NCI-H524 (cell line): ENCODE results near the gene NUDC.
"Not testable (repeated sequence)": the region's sequence is repeated elsewhere in the genome, so short reads cannot be mapped to it uniquely, and the experiment has no call there.

Experiments used
- DNase-seq, 2 experiments: peaks; one replicate each; lab custom pipeline; 2025; lab: John Stamatoyannopoulos, UW

The NUDC gene

GRCh38 chr1:26951821-26952497 is 30.4 kb downstream of the NUDC start:
- DNase-seq, result no peak

GRCh38 chr1:26953374-26953773 is 31.8 kb downstream of the NUDC start:
- no peak for DNase-seq

- no peak for DNase-seq
Observed at GRCh38 chr1:26956321-26956720, 34.8 kb downstream of the NUDC start.

- no peak for DNase-seq
Observed at GRCh38 chr1:26957306-26957705, 35.8 kb downstream of the NUDC start.

DNA sequence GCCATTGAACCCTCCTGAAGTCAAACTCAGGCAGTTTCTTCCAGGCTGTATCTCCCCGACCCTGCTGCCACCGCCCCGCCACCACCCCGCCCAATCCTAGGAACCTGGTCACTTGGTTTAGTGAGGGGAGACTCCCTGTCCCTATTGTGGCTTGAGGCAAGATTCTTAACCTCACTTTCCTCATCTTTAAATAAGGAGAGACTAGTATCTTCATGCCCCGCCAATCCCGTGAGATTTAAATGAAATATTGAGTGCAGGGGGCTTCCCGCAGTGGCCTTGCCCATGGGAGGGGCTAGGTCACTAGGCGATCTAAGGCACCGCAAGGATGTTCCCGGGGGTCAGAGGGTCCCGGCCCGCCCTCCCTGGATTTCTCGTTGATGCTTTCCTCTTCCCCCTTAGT is 37.7 kb downstream of the NUDC start:
- no peak for DNase-seq

GRCh38 chr1:26959722-26960624 is 38.4 kb downstream of the NUDC start, which contains the start of gene KDF1:
TSS of gene KDF1 (minus strand) at chr1:26960468. CDS start at chr1:26952380, 8,088 bp downstream.
- DNase-seq, result no peak

GRCh38 chr1:26960625-26960966 is 39.1 kb downstream of the NUDC start:
- DNase-seq, result no peak

DNA sequence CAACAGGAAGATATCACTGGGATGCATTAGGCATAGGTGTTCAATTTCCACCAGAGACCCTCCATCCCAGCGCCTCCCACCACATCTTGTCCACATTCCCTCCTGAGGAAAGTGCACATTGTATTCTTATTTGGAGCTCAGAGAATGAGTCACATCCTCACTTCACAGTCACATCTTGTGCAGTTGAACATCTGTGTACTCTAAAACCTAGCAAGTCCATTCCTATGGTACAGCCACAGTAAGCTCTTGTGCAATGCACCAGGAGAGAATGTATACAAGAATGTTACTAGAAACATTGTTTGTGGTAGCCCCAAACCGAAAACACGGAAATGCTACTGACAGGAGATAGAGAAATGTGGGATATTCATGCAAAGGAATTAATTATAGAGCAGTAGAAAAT is 40.3 kb downstream of the NUDC start:
- DNase-seq, result no peak

GRCh38 chr1:26965213-26965612 is 43.7 kb downstream of the NUDC start:
- no peak for DNase-seq

GRCh38 chr1:26965628-26966027 is 44.1 kb downstream of the NUDC start:
- no peak for DNase-seq

DNA sequence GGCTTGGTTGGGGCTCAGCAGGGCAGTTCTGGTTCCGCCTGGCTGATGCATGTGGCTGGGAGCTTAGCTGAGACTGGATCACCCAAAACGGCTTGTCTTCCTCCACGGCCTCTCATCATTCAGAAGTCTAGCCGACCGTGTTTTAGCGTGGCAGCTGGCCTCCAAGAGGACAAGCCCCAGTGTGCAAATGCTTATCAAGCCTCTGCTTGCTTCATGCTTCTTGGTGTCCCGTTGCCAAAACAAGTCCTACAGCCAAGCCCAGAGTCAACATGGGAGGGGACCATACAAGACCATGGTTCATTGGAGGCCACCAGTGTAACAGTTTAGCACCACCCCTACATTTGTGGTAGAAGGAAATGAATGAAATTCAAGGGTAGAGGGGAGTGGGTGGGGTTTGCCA is 49.3 kb downstream of the NUDC start:
- peak; percentile 2 to 34 for DNase-seq

- no peak for DNase-seq
Observed at GRCh38 chr1:26971590-26971989, 50.0 kb downstream of the NUDC start.

- no peak for DNase-seq
Observed at GRCh38 chr1:26972390-26972789, 50.8 kb downstream of the NUDC start.

DNA sequence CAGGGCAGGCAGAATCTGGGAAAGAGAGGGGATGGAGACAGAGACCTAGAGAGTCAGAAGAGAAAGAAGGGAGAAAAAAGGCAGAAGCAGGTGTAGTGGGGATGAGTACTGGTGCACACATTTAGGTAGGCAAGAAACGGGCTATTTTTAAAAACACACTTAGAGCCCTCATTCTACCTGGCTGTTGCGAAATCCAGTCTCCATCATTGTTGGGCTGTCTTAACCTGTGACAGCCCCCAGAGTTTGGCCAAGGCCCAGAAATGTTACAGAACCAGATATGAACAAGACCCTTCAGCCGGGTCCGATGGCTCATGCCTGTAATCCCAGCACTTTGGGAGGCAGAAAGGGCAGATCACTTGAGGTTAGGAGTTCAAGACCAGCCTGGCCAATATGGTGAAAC is 51.3 kb downstream of the NUDC start:
- DNase-seq, result no peak

DNA sequence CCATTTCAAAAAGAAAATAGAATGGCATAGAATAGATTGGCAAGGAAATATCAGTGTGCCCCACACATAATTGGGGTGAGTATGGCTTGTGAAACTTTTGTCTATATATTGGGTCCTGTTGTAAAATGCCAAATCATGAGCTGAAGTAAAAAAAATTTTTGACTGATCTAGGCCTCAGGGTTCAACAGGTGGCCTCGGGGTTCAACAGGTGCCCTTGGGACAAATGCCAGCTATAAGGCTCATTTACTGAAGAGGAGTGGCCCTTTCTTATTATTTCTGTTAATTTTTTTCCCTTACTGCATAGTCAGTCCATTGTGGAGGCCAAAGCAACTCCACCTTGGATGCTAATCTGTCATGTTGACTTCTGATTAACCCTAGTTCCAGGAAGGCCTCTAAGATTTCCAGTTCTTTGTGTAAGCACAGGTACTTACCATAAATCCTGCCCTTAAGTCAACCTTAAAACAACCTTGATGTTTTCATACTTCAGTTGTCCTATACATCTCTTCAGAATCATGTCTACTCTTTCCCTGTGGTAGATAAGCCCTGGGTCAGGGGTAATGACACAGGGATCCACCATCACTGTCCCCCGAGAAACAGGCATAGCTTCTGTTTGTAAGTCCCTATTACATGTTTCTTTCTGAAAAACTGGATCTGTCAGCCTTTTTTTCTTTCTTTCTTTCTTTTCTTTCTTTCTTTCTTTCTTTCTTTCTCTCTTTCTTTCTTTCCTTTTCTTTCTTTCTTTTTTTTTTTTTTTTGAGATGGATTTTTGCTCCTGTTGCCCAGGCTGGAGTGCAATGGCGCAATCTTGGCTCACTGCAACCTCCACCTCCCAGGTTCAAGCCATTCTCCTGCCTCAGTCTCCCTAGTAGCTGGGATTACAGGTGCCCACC is 55.3 kb downstream of the NUDC start:
- no peak for DNase-seq

GRCh38 chr1:26978901-26979300 is 57.4 kb downstream of the NUDC start:
- no peak for DNase-seq

DNA sequence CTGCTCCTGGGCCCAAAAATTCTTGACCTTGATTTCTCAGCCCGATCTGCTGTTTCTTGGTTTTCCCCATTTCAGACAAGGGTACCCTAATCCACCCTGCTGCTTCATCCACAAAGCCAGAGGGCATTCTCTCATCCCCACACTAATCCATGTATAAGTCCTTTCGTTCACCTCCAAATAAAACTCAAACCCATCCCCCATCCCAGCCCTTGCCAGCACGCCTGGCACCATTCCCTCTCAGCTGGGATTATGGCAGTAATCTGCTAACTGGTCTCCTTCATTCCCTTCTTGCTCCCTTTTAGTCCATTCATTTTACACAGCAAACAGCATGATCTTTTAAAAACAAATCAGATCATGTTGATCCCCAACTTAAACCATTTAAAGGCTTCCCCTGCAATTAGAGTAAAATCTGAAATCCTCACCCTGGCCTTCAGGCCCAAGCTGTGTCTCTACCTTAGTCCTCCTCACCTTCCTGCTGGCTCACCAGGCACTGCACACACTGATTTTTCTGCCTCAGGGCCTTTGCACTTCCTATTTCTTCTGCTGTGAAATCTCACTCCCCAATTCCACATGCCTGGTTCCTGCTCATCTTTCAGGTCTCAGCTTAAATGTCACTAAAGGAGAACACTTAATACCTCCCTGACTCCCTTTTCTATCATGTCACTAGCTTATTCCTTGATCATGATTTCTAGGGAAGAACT is 59.8 kb downstream of the NUDC start:
- peak; percentile 59 to 76 for DNase-seq

- no peak for DNase-seq
Observed at GRCh38 chr1:26983863-26984262, 62.3 kb downstream of the NUDC start.

DNA sequence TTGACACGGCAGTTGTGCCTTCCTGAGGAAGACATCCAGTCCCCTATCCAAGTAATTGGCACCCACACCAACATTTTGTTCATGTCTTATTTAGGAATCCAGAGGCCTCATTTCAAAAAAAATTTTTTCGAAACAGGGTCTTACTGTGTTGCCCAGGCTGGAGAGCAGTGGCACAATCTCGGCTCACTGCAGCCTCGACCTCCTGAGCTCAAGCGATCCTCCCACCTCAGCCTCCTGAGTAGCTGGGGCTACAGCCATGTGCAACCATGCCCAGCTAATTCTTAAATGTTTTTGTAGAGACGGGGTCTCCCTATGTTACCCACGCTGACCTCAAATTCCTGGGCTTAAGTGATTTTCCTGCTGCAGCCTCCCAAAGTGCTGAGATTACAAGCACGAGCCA is 62.7 kb downstream of the NUDC start:
- DNase-seq, result no peak

DNA sequence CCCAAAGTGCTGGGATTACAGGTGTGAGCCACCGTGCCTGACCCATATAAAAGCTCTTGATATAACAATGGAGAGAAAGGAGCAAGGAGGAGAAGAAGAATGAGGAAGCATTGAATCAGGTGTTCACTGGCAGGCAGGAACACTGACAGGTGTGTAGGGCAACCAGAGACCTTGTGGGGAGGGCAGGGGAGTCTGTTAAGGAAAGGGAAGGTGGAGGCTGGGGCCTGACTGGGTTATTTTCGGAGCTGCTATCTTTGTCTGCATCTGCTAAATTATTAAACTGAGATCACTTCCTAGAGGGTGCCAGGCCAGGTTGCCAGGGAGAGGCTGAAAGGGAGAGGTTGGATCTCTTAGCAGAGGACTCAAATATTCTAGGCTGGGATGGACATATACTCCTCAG is 65.1 kb downstream of the NUDC start:
- no peak for DNase-seq

DNA sequence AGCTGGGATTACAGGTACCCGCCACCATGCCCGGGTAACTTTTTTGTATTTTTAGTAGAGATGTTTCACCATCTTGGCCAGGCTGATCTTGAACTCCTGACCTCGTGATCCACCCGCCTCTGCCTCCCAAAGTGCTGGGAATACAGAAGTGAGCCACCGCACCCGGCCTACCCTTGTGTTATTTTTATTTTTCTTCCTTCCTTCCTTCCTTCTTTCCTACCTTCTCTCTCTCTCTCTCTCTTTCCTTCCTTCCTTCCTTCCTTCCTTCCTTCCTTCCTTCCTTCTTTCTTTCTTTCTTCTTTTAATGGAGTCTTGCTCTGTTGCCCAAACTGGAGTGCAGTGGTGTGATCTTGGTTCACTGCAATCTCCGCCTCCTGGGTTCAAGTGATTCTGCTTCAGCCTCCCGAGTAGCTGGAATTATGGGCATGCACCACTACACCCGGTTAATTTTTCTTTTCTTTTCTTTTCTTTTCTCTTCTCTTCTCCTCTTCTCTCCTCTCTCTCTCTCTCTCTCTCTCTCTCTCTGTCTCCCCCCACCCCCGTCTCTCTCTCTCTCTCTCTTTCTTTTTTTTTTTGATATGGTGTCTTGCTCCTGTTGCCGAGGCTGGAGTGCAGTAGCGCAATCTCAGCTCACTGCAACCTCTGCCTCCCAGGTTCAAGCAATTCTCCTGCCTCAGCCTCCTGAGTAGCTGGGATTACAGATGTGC is 68.0 kb downstream of the NUDC start:
- DNase-seq, result not testable (repeated sequence)
